Measurements from ENCODE around the gene YPEL2.

Gene YPEL2

GRCh38 chr17:59341922-59342321 lies 10.5 kb downstream of the YPEL2 start:
- no peak overlapping the region for H3K4me3 ChIP-seq (ENCODE audit: low read length)
- TF ChIP-seq CTCF (conservative IDR thresholded peaks at IDR 0.05; ENCODE audit: low read length): no peak
- no peak for DNase-seq (ENCODE audit: low read depth)

GRCh38 chr17:59342681-59343131 lies 11.3 kb downstream of the YPEL2 start:
- TF ChIP-seq CTCF (conservative IDR thresholded peaks at IDR 0.05; ENCODE audit: low read length): no peak
- DNase-seq (ENCODE audit: low read depth): no peak
- H3K4me3 ChIP-seq (ENCODE audit: low read length): no peak overlapping the region

GRCh38 chr17:59345476-59345875 lies 14.0 kb downstream of the YPEL2 start:
- TF ChIP-seq CTCF (conservative IDR thresholded peaks at IDR 0.05; ENCODE audit: low read length): no peak
- H3K4me3 ChIP-seq (ENCODE audit: low read length): no peak overlapping the region
- DNase-seq (ENCODE audit: low read depth): no peak

- no peak for DNase-seq (ENCODE audit: low read depth)
- H3K4me3 ChIP-seq (ENCODE audit: low read length): no peak overlapping the region
- no peak for TF ChIP-seq CTCF (conservative IDR thresholded peaks at IDR 0.05; ENCODE audit: low read length)
Observed at GRCh38 chr17:59346341-59346740, 14.9 kb downstream of the YPEL2 start.

- no peak for DNase-seq (ENCODE audit: low read depth)
- no peak for TF ChIP-seq CTCF (conservative IDR thresholded peaks at IDR 0.05; ENCODE audit: low read length)
- H3K4me3 ChIP-seq (ENCODE audit: low read length): no peak overlapping the region
Observed at GRCh38 chr17:59346876-59347407, 15.5 kb downstream of the YPEL2 start.

GRCh38 chr17:59347975-59348391 lies 16.5 kb downstream of the YPEL2 start:
- no peak for DNase-seq (ENCODE audit: low read depth)
- TF ChIP-seq CTCF (conservative IDR thresholded peaks at IDR 0.05; ENCODE audit: low read length): no peak
- no peak overlapping the region for H3K4me3 ChIP-seq (ENCODE audit: low read length)

GRCh38 chr17:59349178-59349577 lies 17.7 kb downstream of the YPEL2 start:
- H3K4me3 ChIP-seq (ENCODE audit: low read length): no peak overlapping the region
- TF ChIP-seq CTCF (conservative IDR thresholded peaks at IDR 0.05; ENCODE audit: low read length): no peak

More at GRCh38 chr17:59349178-59349577, 17.7 kb downstream of the YPEL2 start:
- no peak for DNase-seq (ENCODE audit: low read depth)

Measured in AG10803 (cell line).